AG04449 (cell line): ENCODE measurements around the gene PPP2R2B.

Experiments
- CTCF ChIA-PET: fragments of 350-600 bp; formaldehyde crosslinking; extraction: SDS; loops from one replicate; lab custom pipeline; 2021; ENCODE audit warnings: antibody characterized with exemption; lab: Yijun Ruan, JAX
- POLR2A ChIA-PET: fragments of 400-600, 350-600 bp; formaldehyde crosslinking; extraction: SDS; loops from one replicate; lab custom pipeline; 2020; ENCODE audit warnings: antibody characterized with exemption, inconsistent platforms; lab: Yijun Ruan, JAX
- DNase-seq: peaks from one replicate; pipeline ENCODE4 v3.0.0-alpha.2; 2010; ENCODE audit warnings: low read depth, low spot score
- H3K4me3 ChIP-seq: 2 replicates; pipeline ENCODE4 v1.5.1; 2011; ENCODE audit warnings: low read depth, mild to moderate bottlenecking, control low read depth, low read length
- CTCF ChIP-seq: IDR thresholded peaks from one replicate; pipeline ENCODE4 v1.5.1; 2011; ENCODE audit warnings: mild to moderate bottlenecking, moderate library complexity, low read length, control low read depth, inconsistent platforms; ENCODE audit not compliant: insufficient read depth; ENCODE audit errors: missing control alignments

Gene PPP2R2B

GRCh38 chr5:146825033-146825432 lies 53.5 kb downstream of the PPP2R2B start:
- ChIA-PET CTCF (no interaction called here), POLR2A (no interaction called here)
- no peak for TF ChIP-seq CTCF
- no peak overlapping the region for H3K4me3 ChIP-seq
- DNase-seq, result no peak

- POLR2A ChIA-PET, result no interaction called here
- no peak overlapping the region for H3K4me3 ChIP-seq
- CTCF ChIA-PET, result no interaction called here
These were observed 56.8 kb downstream of the PPP2R2B start for GRCh38 chr5:146821732-146822131.

GRCh38 chr5:146820987-146821386 lies 57.6 kb downstream of the PPP2R2B start:
- DNase-seq, result no peak
- no peak overlapping the region for H3K4me3 ChIP-seq
- CTCF ChIA-PET, result no interaction called here
- POLR2A ChIA-PET, result no interaction called here
- TF ChIP-seq CTCF, result no peak

More at GRCh38 chr5:146821732-146822131, 56.8 kb downstream of the PPP2R2B start:
- no peak for DNase-seq
- TF ChIP-seq CTCF, result no peak

- TF ChIP-seq CTCF, result no peak
- DNase-seq, result no peak
- CTCF ChIA-PET, result interaction anchor here (1.8 kb wide), 1 partner anchor 147 kb away, joined by 6 read pairs; no protein-coding TSS in a partner anchor
- POLR2A ChIA-PET, result no interaction called here
- H3K4me3 ChIP-seq, result no peak overlapping the region
These were observed 59.7 kb downstream of the PPP2R2B start for GRCh38 chr5:146818822-146819221.

GRCh38 chr5:146817973-146818372 lies 60.6 kb downstream of the PPP2R2B start:
- ChIA-PET CTCF (interaction anchor here (1.8 kb wide), 1 partner anchor 148 kb away, joined by 6 read pairs; no protein-coding TSS in a partner anchor), POLR2A (no interaction called here)
- TF ChIP-seq CTCF, result no peak
- H3K4me3 ChIP-seq, result no peak overlapping the region
- DNase-seq, result no peak

- ChIA-PET CTCF (no interaction called here), POLR2A (no interaction called here)
- no peak for DNase-seq
- no peak overlapping the region for H3K4me3 ChIP-seq
- no peak for TF ChIP-seq CTCF
These were observed 61.7 kb downstream of the PPP2R2B start for GRCh38 chr5:146816775-146817387.
